Measurements from ENCODE around the gene NAV2.

GRCh38 chr11:19978668-19979518 lies 266.3 kb downstream of the NAV2 start:
- TF ChIP-seq, protein P1, sequence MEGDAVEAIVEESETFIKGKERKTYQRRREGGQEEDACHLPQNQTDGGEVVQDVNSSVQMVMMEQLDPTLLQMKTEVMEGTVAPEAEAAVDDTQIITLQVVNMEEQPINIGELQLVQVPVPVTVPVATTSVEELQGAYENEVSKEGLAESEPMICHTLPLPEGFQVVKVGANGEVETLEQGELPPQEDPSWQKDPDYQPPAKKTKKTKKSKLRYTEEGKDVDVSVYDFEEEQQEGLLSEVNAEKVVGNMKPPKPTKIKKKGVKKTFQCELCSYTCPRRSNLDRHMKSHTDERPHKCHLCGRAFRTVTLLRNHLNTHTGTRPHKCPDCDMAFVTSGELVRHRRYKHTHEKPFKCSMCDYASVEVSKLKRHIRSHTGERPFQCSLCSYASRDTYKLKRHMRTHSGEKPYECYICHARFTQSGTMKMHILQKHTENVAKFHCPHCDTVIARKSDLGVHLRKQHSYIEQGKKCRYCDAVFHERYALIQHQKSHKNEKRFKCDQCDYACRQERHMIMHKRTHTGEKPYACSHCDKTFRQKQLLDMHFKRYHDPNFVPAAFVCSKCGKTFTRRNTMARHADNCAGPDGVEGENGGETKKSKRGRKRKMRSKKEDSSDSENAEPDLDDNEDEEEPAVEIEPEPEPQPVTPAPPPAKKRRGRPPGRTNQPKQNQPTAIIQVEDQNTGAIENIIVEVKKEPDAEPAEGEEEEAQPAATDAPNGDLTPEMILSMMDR (IDR thresholded peaks at IDR 0.05 in 8 of 11, conservative IDR thresholded peaks at IDR 0.05 in 3 of 11), result no peak
- TF ChIP-seq POLR2AphosphoS5 (IDR thresholded peaks at IDR 0.05) (no peak), POLR2A (IDR thresholded peaks at IDR 0.05) (no peak)
